Activated B cell treated with CpG ODN at 0.5 μM for 24 hours (primary cell): ENCODE measurements around the gene BRCA2. TPM values are rescaled to one million over a fixed set of nuclear protein-coding genes. Genes with fewer than 3 reads are reported as not detected.

ENCODE experiments used
- ATAC-seq: fragments of 200-7000 bp; cut with Tn5 transposase; one replicate; pipeline ENCODE4 v1.10.0; 2021; ENCODE audit warnings: low read depth, mild to moderate bottlenecking, moderate library complexity
- CTCF ChIA-PET: fragments of 350-600 bp; sonication (Branson Sonifier 250); formaldehyde crosslinking; loops from one replicate; lab custom pipeline; 2021; ENCODE audit warnings: antibody characterized with exemption; lab: Charles Lee
- POLR2A ChIA-PET: fragments of 350-600 bp; sonication (Branson Sonifier 250); formaldehyde crosslinking; loops from one replicate; lab custom pipeline; 2021; ENCODE audit warnings: antibody characterized with exemption; lab: Charles Lee
- DNase-seq: peaks from one replicate; pipeline ENCODE4 v3.0.0; 2022
- H3K27ac Mint-ChIP-seq: one replicate; pipeline ENCODE4 v1.8.0; 2020; ENCODE audit warnings: mixed read lengths
- H3K27me3 Mint-ChIP-seq: one replicate; pipeline ENCODE4 v1.8.0; 2021; ENCODE audit warnings: mixed read lengths
- H3K36me3 Mint-ChIP-seq: one replicate; pipeline ENCODE4 v1.8.0; 2021; ENCODE audit warnings: low read depth, mixed read lengths
- H3K4me1 Mint-ChIP-seq: one replicate; pipeline ENCODE4 v1.8.0; 2021; ENCODE audit warnings: mixed read lengths
- H3K4me3 Mint-ChIP-seq: one replicate; pipeline ENCODE4 v1.8.0; 2020; ENCODE audit warnings: mild to moderate bottlenecking, mixed read lengths
- H3K9me3 Mint-ChIP-seq: one replicate; pipeline ENCODE4 v1.8.0; 2020; ENCODE audit warnings: mixed read lengths
- intact Hi-C: fragments of 100-400 bp; cut with micrococcal nuclease; formaldehyde crosslinking; loops from one replicate; pipeline ENCODE4 v1.15.1; 2024
- total RNA-seq: library from RNA; stranded (reverse); gene quantifications from 2 replicates; pipeline ENCODE4 v1.2.3, GENCODE V29; 2022
- TF ChIP-seq, protein P1 (sequence below): fragments of 200-600 bp; IDR thresholded peaks from one replicate; pipeline ENCODE4 v1.8.0; 2022; ENCODE audit warnings: antibody characterized with exemption, mild to moderate bottlenecking

The BRCA2 gene
- total RNA-seq, 1 donor from 2014 or later: 6.6 TPM

- ATAC-seq (peak; percentile 16), DNase-seq (no peak)
- peaks cover 11% of the 10 kb centered on the region for H3K36me3 Mint-ChIP-seq
- TF ChIP-seq, protein P1, sequence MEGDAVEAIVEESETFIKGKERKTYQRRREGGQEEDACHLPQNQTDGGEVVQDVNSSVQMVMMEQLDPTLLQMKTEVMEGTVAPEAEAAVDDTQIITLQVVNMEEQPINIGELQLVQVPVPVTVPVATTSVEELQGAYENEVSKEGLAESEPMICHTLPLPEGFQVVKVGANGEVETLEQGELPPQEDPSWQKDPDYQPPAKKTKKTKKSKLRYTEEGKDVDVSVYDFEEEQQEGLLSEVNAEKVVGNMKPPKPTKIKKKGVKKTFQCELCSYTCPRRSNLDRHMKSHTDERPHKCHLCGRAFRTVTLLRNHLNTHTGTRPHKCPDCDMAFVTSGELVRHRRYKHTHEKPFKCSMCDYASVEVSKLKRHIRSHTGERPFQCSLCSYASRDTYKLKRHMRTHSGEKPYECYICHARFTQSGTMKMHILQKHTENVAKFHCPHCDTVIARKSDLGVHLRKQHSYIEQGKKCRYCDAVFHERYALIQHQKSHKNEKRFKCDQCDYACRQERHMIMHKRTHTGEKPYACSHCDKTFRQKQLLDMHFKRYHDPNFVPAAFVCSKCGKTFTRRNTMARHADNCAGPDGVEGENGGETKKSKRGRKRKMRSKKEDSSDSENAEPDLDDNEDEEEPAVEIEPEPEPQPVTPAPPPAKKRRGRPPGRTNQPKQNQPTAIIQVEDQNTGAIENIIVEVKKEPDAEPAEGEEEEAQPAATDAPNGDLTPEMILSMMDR: no peak
- ChIA-PET POLR2A (interaction anchor here (0.6 to 3.8 kb wide), 10 partner anchors 11 to 1286 kb away, joined by 3 to 64 read pairs (median 6); partner anchors contain the start of genes FRY, N4BP2L1 and N4BP2L2), CTCF (interaction anchor here (1.3 to 4.1 kb wide), 5 partner anchors 112 to 406 kb away, joined by 3 to 17 read pairs (median 4); partner anchors contain the start of gene N4BP2L1)
- H3K27me3 Mint-ChIP-seq: no peaks in the 10 kb centered on the region
- peak overlapping the region; percentile 94 for H3K4me3 Mint-ChIP-seq
- H3K4me1 Mint-ChIP-seq: peaks cover 13% of the 10 kb centered on the region
- no peaks in the 10 kb centered on the region for H3K9me3 Mint-ChIP-seq
- H3K27ac Mint-ChIP-seq: peak overlapping the region; percentile 100
- intact Hi-C loops: loop anchor here (5.0 to 10.0 kb wide), 4 partner anchors 284 to 1501 kb away; partner anchors contain the start of genes B3GLCT, FRY and RFC3
Observed at GRCh38 chr13:32316028-32316339, 676 bp downstream of the BRCA2 start.

DNA sequence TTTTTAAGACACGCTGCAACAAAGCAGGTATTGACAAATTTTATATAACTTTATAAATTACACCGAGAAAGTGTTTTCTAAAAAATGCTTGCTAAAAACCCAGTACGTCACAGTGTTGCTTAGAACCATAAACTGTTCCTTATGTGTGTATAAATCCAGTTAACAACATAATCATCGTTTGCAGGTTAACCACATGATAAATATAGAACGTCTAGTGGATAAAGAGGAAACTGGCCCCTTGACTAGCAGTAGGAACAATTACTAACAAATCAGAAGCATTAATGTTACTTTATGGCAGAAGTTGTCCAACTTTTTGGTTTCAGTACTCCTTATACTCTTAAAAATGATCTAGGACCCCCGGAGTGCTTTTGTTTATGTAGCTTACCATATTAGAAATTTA lies 1.2 kb downstream of the BRCA2 start:
- Mint-ChIP-seq H3K9me3 (no peaks in the 10 kb centered on the region), H3K4me1 (peaks cover 13% of the 10 kb centered on the region), H3K36me3 (peaks cover 11% of the 10 kb centered on the region), H3K27ac (no peak overlapping the region), H3K4me3 (peak overlapping the region; percentile 94), H3K27me3 (no peaks in the 10 kb centered on the region)
- DNase-seq (no peak), ATAC-seq (no peak)
- POLR2A ChIA-PET: interaction anchor here (1.7 to 3.8 kb wide), 3 partner anchors 111 to 406 kb away, joined by 6 to 64 read pairs (median 13); partner anchors contain the start of genes FRY and N4BP2L1
- CTCF ChIA-PET: interaction anchor here (1.6 to 4.1 kb wide), 2 partner anchors 126 to 406 kb away, joined by 5 to 17 read pairs; no protein-coding TSS in a partner anchor
- TF ChIP-seq, protein P1: no peak
- intact Hi-C loops: loop anchor here (5.0 to 10.0 kb wide), 4 partner anchors 284 to 1501 kb away; partner anchors contain the start of genes B3GLCT, FRY and RFC3

GRCh38 chr13:32317716-32318465 lies 2.6 kb downstream of the BRCA2 start:
- Mint-ChIP-seq H3K27me3 (no peaks in the 10 kb centered on the region), H3K4me3 (no peak overlapping the region), H3K27ac (no peak overlapping the region), H3K36me3 (peaks cover 11% of the 10 kb centered on the region), H3K9me3 (no peaks in the 10 kb centered on the region), H3K4me1 (peaks cover 13% of the 10 kb centered on the region)
- no peak for ATAC-seq
- DNase-seq: no peak
- TF ChIP-seq, protein P1: no peak
- intact Hi-C loops: loop anchor here (5.0 to 10.0 kb wide), 4 partner anchors 286 to 1499 kb away; partner anchors contain the start of genes B3GLCT, FRY and RFC3
- CTCF ChIA-PET: no interaction called here
- POLR2A ChIA-PET: no interaction called here

DNA sequence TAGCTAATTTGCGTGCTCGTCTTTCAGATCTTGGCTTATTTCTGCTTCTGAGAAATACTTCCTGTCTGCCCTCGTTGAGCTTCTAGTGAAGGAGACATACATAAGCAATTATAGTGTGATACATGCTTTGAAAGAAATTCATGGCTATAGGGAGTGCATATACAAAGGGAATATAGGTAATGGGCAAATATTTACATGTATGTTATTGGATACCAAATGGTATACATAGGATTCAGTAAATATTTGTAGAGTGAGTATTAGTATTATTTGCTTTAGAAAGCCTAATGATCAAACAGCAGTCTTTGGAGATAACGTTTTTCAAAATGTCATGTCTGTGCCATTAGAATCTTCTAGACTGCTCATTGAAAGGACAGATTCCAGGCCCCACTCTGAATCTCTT lies 5.2 kb downstream of the BRCA2 start:
- no peaks in the 10 kb centered on the region for H3K9me3 Mint-ChIP-seq
- ChIA-PET CTCF (interaction anchor here (0.7 kb wide), 1 partner anchor 15 kb away, joined by 3 read pairs; no protein-coding TSS in a partner anchor), POLR2A (no interaction called here)
- intact Hi-C loops: no loop called here
- ATAC-seq (no peak), DNase-seq (no peak)
- peaks cover 8% of the 10 kb centered on the region for H3K36me3 Mint-ChIP-seq
- peaks cover 6% of the 10 kb centered on the region for H3K4me1 Mint-ChIP-seq
- H3K27me3 Mint-ChIP-seq: no peaks in the 10 kb centered on the region
- H3K27ac Mint-ChIP-seq: no peak overlapping the region
- TF ChIP-seq, protein P1: no peak
- H3K4me3 Mint-ChIP-seq: no peak overlapping the region

DNA sequence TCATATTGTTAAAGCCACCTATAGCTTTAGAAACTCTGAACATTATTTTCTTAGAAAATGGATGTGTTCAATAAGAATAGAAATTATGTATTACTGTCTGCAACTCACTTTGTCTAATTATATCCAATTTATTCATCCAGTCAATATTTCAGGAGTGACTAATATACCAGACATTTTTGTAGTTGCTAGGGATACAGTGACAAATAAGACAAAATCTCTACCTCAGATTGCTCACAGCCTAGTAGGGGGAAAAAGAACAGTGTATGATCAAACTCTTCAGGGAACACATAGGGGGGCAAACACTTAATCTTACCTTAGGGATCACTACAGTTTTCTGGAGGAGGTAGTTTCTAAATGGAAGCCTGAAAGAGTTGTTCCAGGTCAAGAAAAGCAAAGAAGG lies 8.6 kb downstream of the BRCA2 start:
- intact Hi-C loops: no loop called here
- ChIA-PET CTCF (no interaction called here), POLR2A (interaction anchor here (2.6 kb wide), 1 partner anchor 9 kb away, joined by 9 read pairs; the partner anchor contains the start of genes BRCA2 and ZAR1L)
- Mint-ChIP-seq H3K36me3 (peaks cover 9% of the 10 kb centered on the region), H3K27me3 (no peaks in the 10 kb centered on the region), H3K4me3 (no peak overlapping the region), H3K9me3 (no peaks in the 10 kb centered on the region), H3K4me1 (no peaks in the 10 kb centered on the region), H3K27ac (no peak overlapping the region)
- TF ChIP-seq, protein P1: no peak
- no peak for DNase-seq
- no peak for ATAC-seq
